Stomach (tissue), 4 donors: Measurements from ENCODE around the gene RHBG.

ENCODE experiments used
- EP300 ChIP-seq: sonication (generic); formaldehyde crosslinking; IDR thresholded peaks from one replicate; pipeline ENCODE4 v1.6.1; 2017; ENCODE audit warnings: antibody characterized with exemption
- POLR2A ChIP-seq, 4 donors: fragments of 450-650 bp; IDR thresholded peaks; one replicate each; pipeline ENCODE4 v1.6.1; 2016; ENCODE audit warnings: antibody characterized with exemption in 4 of 4, control low read depth in 2 of 4, mild to moderate bottlenecking in 1 of 4, moderate library complexity in 1 of 4
- POLR2AphosphoS5 ChIP-seq, 3 donors: sonication (generic); formaldehyde crosslinking; IDR thresholded peaks; one replicate each; pipeline ENCODE4 v1.6.1; 2016; ENCODE audit warnings: antibody characterized with exemption in 3 of 3
- TF ChIP-seq, protein P1 (sequence below), 7 experiments: fragments of 450-650 bp in 4 of 7; fragments of 200-600 bp in 3 of 7; sonication (generic) in 3 of 7; IDR thresholded peaks; one replicate each; pipeline ENCODE4 v1.5.1; 2016 to 2019; ENCODE audit warnings: antibody characterized with exemption in 7 of 7, control low read depth in 2 of 7, mild to moderate bottlenecking in 1 of 7

DNA sequence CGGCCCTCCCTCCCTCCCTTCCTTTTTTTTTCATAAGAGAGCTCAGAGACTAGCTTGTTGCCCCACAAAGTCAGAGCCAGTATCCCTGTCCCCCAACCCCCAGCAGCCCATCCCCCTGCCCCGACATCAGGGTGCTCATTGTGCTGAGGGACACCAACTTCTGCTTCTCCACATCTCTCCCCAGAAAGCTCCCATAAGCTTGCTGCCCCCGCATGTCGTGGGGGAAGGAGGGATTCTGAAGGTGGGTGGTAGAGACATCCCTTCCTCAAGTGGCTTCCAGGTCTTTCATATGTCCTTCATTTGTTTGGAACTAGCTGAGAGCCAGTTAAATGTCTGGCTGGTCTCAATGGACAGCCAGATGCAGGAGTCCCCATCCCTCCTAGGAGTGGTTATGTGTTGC lies 41.2 kb downstream of the RHBG start:
- no peak for TF ChIP-seq EP300
- TF ChIP-seq POLR2AphosphoS5 (IDR thresholded peaks at IDR 0.05): no peak
- TF ChIP-seq, protein P1, sequence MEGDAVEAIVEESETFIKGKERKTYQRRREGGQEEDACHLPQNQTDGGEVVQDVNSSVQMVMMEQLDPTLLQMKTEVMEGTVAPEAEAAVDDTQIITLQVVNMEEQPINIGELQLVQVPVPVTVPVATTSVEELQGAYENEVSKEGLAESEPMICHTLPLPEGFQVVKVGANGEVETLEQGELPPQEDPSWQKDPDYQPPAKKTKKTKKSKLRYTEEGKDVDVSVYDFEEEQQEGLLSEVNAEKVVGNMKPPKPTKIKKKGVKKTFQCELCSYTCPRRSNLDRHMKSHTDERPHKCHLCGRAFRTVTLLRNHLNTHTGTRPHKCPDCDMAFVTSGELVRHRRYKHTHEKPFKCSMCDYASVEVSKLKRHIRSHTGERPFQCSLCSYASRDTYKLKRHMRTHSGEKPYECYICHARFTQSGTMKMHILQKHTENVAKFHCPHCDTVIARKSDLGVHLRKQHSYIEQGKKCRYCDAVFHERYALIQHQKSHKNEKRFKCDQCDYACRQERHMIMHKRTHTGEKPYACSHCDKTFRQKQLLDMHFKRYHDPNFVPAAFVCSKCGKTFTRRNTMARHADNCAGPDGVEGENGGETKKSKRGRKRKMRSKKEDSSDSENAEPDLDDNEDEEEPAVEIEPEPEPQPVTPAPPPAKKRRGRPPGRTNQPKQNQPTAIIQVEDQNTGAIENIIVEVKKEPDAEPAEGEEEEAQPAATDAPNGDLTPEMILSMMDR (IDR thresholded peaks at IDR 0.05): no peak
- TF ChIP-seq POLR2A (IDR thresholded peaks at IDR 0.05): no peak
